TTC549 (cell line): ENCODE measurements around the gene H3-3A.

Experiments used
- FAIRE-seq: peaks from 2 replicates; lab custom pipeline; 2012; peaks lifted over from hg19 to GRCh38; lab: Jason Lieb, UNC

H3-3A gene

DNA sequence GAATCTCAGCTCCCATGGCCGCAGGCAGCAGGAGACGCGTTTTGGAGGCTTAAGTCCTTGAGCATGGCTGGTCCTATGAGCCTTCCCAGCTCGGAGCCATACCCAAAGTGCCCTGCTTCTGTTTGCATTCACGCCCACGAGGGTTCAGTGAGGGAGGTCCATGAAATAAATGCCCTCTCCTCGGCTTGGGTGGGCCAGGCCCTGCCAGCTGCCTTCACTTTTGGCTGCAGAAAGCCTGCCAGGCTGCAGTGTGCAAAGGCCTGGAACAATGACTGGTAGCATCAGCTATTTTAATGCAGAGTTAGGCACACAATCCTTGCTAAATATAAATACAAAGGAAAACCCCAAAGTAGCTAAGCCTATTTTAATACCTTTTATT, 49.4 kb downstream of the H3-3A start:
- FAIRE-seq, result no peak

DNA sequence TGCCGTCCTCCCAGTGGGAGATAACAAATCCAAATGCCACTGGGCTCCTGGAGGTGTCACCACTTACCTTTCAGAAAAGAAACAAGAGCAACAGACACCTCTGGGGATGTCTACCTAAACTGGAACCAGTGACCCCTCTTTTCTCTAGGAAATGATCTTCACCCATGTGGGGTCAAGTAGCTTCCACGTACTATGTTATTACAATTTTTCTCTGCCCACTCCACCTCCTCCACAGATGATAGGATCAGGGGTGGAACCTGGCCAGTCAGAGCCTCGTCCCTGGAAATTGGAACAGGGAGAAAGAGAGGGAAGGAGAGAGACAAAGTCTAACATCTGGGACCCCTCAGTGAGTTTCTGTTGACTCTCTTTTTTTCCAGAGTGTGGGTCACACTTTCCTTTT, 50.1 kb downstream of the H3-3A start:
- FAIRE-seq, result no peak

DNA sequence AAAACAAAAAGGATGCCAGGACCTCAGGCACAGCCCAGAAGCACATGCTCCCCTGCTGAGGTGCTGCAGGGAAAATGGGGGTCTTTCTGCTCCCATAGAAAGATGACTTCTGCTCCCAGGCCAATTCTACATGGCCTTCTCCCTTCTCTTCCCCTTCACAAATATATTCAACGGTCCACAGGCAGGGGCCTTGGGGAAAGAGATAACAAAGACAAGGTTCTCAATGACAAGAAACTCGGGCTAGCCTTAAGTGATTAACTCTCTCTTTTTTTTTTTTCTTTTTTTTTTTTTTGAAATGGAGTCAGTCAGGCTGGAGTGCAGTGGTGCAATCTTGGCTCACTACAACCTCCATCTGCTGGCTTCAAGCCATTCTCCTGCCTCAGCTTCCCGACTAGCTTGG, 54.2 kb downstream of the H3-3A start:
- no peak for FAIRE-seq

DNA sequence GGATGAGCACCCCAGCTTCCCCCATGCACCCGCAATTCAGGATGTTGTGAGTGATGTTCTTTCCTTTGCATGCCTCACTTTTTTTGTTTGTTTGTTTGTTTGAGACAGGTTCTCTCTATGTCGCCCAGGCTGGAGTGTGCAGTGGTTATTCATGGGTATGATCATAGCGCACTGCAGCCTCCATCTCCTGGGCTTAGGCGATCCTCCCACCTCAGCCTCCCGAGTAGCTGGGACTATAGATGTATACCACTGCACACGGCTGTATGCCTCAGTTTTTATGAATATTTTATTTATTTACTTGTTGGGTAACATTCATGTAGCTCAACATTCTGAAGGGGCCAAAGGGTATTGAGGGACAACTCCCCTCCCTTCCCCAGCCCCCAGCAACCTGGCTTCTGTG, 54.8 kb downstream of the H3-3A start:
- FAIRE-seq, result no peak

DNA sequence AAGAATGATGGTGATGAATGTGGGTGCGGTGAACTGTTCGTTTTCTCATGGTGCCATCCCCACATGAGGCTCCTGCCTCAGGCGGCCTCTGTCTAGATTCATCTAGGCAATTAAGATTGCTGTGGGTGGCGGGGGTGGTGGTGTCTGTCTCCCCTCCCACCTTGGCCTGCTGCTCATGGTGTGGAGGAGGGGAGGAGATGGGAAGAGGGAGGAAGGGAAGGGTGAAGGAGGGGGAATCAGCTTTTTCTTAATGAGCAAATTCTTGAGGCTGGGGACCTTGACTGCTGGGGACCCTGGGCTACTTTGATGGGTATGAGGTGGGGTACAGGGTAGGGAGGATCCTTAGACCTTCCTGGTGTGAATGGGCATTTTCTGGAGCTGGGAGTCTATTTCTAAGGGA, 55.8 kb downstream of the H3-3A start:
- FAIRE-seq, result no peak

DNA sequence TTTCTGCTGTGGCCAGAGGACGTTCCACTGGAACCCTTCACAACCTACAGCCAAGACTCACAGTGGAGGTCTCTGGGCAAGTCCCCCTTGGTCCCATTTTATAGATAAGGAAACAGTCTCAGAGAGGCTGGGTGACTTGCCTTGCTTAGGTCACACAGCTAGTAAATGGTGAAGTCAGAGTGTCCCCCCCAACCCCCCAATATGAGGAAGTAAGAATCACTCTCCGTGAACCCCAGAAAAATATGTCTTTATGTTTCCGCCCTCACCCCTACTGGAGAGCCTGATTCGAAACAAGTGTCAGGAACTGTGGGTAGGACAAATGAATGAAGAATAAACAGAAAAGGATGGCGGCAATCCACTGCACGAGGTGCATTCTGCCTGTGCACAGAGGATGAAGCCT, 56.7 kb downstream of the H3-3A start:
- FAIRE-seq, result no peak

DNA sequence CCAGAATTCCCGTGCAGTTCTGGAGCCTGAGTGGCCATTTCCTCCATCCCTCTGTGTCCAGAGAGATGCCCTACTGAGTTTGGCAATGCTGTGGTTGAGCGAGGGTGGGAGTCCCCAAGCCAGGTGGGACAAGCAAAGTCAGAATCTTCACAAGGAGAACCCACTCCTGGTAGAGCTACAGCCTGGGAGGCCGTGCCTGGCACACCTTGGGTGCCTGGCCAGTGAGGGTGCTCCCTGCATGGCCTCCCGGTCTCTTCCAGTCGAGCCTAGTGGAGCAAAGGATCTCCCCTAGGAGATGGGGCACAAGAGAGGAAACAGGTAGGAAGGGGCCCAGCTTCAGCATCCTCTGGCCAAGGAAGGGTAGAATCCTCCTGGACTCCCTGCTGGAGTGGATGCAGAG, 57.9 kb downstream of the H3-3A start:
- no peak for FAIRE-seq

DNA sequence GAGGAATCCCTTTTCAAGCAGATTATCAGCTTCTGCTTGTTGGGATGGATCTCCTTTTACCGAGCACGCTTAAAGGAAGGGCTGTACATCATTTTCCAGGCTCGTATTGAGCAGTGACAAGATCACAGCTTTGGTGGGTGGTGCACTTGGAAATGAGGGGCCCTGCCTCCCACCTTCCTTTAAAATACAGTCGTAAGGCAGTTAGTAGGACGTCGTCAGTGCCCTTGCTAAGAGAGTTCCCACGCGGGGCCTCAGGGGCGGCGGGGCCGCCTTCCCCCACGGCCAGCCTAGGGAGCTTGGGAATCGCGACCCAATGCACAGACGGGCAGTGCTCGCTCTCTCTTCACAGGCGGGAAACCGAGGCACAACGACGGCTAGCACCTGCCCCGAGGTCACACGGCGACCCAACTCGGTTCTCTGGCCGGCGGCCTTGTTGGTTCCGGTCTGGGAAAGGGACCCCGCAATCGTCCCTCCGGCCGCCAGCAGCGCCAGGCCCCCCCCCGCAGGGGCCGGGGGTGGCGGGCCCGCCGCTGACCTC, 58.6 kb downstream of the H3-3A start:
- FAIRE-seq, result no peak
